ENCODE measurements around the gene MESP2.

DNA sequence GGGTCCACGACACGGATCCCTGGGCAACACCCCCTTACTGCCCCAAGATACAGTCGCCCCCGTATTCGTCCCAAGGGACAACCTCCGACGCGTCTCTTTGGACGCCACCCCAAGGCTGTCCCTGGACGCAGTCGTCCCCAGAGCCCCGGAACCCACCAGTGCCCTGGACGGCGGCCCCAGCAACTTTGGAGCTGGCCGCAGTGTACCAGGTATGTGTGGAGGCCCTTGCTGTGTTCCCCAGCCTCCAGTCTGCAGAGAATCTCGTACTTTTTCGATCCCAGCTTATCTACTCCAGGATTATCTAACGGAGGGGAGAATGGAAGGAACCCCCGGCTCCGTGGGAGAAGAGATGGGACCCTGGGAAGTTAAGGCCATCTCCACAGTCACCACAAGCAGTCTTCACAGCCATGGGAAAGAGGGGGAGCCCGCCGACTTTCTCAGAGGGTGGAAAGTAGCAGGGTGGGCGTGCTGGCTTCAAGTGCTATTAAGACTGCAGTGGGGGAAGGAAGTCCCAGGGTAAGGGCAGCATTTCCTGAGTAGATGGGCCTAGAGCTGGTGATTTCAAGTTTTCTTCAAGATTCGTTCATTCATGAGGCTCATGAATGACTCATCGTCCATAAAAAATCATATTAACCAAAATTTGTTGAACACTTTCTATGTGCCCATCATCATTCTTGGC is 1.1 kb downstream of the MESP2 start:
- no peak for TF ChIP-seq EZH2 (IDR thresholded peaks at IDR 0.05; ENCODE audit: borderline replicate concordance, insufficient read depth, low read length, poor library complexity, severe bottlenecking)
- TF ChIP-seq, protein P1, sequence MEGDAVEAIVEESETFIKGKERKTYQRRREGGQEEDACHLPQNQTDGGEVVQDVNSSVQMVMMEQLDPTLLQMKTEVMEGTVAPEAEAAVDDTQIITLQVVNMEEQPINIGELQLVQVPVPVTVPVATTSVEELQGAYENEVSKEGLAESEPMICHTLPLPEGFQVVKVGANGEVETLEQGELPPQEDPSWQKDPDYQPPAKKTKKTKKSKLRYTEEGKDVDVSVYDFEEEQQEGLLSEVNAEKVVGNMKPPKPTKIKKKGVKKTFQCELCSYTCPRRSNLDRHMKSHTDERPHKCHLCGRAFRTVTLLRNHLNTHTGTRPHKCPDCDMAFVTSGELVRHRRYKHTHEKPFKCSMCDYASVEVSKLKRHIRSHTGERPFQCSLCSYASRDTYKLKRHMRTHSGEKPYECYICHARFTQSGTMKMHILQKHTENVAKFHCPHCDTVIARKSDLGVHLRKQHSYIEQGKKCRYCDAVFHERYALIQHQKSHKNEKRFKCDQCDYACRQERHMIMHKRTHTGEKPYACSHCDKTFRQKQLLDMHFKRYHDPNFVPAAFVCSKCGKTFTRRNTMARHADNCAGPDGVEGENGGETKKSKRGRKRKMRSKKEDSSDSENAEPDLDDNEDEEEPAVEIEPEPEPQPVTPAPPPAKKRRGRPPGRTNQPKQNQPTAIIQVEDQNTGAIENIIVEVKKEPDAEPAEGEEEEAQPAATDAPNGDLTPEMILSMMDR (IDR thresholded peaks at IDR 0.05; ENCODE audit: poor library complexity, severe bottlenecking), result no peak
- no peak for TF ChIP-seq POLR2AphosphoS5 (IDR thresholded peaks at IDR 0.05)

Measured in neural cell (in vitro differentiated cells).